HG03139 (cell line): ENCODE data around the gene PRMT7.
A peak's percentile ranks its signal among the peaks of the same experiment; 100 is the strongest.
"Not testable (repeated sequence)": the region's sequence is repeated elsewhere in the genome, so short reads cannot be mapped to it uniquely, and the experiment has no call there.

Source experiments
- ATAC-seq: cut with Tn5 transposase; IDR thresholded peaks from one replicate; pipeline ENCODE4 v1.9.1; 2021; ENCODE audit not compliant: unreplicated experiment

The PRMT7 gene

GRCh38 chr16:68283801-68284598 lies 26.8 kb upstream of the PRMT7 start:
- no peak for ATAC-seq

DNA sequence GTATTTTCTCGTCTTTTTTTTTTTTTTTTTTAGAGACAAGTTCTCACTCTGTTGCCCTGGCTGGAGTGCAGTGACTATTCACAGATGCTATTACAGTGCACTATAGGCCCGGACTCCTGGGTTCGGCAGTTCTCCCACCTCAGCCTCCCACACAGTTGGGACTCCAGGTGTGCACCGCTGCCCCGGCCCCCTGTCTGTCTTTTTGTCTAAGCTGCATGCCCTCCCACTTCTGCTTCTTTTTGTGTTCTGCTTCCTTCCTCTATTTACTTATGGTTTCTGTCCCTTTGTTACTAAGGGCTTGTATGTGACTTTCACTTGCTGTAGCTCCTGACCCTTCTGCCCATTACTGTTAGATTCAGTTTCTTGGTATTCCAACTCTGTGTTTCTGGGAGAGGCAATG lies 26.0 kb upstream of the PRMT7 start:
- peak; percentile 43 for ATAC-seq

GRCh38 chr16:68285683-68286082 lies 25.1 kb upstream of the PRMT7 start:
- ATAC-seq = no peak

DNA sequence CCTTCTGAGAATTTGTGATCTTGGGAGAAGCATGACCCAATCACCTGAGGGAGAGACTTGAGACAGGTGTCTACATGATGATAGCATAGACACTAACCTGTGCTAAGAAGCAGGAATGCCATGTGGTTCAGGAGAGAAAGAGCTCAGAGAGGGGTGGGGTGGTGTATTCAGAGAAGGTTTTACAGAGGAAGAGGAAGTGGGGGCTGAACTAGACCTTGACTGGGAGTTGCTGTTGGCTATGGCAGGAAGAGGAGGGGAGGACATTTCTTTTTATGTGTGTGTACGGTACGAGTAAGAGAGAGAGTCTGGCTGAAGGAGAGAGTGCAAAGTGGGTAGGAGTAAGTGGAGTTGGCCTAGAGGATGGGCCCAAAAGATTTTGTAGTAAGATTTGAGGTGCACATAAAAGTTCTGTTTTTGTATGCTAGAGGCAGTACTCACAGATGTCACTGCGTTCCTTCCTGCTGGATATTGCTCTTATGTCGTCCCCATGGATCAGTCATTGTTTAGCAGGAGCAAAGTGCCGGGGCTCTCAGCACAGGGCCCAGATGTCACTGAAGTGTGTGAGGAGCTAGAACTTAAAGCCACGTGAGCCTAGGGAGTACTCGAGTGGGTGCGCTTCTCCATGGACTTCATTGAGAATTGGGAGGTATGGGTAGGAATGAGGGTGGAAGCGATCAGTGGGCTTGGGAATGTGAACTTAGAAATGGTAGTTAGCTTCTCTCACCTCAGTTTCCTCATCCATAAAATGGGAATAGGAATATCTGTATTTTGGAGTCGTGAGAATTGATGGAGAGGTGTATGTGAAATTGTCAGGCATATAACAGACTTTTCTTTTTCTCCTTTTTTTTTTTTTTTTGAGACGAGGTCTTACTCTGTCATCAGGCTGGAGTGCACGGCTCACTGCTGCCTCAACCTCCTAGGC lies 24.4 kb upstream of the PRMT7 start:
- no peak for ATAC-seq

DNA sequence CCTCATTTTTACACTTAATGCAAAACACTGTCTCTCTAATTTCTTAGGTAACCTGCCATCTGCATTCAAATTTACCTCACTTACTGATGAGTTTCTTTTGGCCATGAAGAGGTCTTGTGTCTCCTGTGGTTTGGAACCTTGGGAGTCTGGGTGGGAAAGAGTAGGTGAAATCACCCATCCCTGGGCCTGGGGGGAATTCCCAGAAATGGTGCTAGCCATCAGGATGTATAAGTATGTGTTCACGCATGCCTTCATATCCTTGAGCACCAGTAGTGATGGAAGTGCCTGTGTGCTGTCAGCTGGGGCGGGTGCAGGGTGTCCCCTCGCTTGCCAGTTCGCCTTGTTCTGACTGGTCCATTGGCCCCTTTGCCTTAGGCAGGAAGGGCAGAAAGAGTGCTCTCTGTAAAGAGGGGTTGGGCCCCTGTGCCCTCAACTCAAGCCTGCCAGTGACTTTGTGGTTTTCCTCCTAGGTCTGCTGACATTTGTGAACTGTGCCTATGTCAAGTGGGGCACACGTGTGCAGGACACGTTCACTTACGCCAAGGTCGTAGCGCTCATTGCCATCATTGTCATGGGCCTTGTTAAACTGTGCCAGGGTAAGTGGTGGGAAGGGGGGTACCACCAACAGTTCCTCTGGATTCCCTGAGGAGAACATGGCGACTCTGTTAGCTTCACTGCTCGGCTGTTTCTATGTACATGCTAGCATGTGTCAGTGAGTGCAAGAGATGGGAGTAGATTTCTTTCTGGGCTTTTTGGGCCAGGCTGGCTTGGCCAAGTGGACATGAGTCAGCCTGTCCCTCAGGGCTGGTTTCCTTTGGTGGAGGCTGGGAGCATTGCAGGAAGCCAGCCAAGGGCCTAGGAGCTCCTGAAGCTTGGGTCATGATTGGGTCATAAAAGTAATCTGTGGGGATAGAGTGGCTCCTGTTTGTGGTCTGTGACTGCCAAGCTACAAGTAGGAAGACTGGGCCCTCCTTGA lies 23.3 kb upstream of the PRMT7 start:
- ATAC-seq = no peak

DNA sequence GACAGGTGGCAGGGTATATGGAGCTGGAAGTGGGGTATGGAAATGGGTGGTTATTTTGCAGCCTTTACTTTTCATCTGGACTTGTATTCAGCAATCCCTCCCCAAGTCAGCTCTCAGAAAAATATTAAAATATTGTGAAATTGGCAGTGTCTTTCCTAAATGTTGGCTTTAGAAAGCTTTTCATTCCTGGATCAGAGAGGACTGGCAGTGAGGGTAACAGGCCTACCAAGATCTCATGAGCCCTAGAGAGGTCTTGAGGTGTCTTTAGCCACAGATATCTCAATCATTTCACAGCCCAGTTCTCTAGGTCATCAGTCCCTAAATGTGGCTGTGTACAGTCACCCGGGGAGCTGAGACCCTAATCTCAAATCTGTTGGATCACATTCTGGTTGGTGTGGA lies 22.6 kb upstream of the PRMT7 start:
- ATAC-seq = no peak

- not testable (repeated sequence) for ATAC-seq
Observed at GRCh38 chr16:68288796-68289195, 22.0 kb upstream of the PRMT7 start.

GRCh38 chr16:68289202-68289601 lies 21.6 kb upstream of the PRMT7 start:
- ATAC-seq = no peak

- ATAC-seq = peak; percentile 68
Observed at GRCh38 chr16:68289621-68290329, 21.0 kb upstream of the PRMT7 start.

DNA sequence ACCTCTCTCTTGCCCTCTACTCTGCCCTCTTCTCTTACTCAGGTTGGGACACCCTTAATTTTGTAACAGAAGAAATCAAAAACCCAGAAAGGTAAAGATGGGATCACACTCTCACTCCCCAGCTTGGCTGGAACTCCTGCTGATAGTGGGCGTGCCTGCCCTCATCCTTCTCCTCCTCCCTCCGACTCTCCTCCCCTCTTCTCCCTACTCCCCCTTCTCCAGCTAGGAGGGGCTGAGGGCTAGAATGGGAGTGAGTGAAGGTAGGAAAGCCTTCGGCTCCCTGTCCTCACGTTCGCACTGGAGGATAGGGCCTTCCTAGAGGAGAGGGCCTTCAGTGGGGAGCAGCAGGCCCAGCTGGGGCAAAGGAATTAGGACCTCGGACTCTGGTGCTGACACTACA lies 20.4 kb upstream of the PRMT7 start:
- ATAC-seq = no peak

DNA sequence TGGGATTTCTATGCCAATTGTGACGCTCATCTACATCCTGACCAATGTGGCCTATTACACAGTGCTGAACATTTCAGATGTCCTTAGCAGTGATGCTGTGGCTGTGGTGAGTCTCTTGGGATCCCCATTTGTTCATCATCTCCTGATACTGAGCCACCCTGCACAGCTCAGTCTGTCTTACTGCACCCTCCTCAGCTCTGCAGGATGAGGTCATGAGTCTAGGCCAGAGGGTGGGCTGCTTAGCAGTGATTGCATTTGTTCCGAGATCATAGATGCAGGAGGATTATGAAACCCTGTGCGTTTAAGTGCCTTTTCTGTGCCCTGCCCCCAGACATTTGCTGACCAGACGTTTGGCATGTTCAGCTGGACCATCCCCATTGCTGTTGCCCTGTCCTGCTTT lies 19.6 kb upstream of the PRMT7 start:
- no peak for ATAC-seq

DNA sequence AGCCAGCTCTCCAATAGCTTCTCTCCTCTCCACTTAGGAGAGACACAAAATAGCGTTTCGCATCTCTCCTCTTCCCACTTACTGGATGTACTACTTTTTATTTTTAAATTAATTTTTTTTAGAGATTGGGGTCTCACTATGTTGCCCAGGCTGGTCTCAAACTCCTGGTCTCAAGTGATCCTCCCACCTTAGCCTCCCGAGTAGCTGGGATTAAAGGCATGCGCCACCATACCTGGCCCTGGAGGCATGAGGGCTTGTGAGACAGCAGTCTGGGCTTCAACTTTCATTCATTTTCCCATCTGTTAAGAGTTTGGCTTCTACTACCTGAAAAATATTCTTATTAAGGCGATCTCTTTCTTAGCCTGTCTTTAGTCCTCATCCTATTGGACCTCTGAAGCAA lies 18.4 kb upstream of the PRMT7 start:
- no peak for ATAC-seq

DNA sequence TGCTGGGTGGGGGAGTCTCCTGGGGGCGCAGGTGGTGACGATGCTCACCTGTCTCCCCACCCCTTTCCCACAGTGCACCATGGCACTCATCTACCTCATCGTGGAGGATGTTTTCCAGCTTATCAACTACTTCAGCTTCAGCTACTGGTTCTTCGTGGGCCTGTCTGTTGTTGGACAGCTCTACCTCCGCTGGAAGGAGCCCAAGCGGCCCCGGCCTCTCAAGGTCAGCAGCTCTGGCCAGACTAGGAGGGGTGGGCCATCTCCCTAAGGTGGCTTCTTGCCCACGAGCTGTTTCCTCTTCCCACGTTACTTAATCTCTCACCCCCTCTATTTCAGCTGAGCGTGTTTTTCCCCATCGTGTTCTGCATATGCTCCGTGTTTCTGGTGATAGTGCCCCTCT lies 14.5 kb upstream of the PRMT7 start:
- no peak for ATAC-seq

- no peak for ATAC-seq
Observed at GRCh38 chr16:68296693-68297092, 14.1 kb upstream of the PRMT7 start.

GRCh38 chr16:68297908-68298307 lies 12.9 kb upstream of the PRMT7 start:
- ATAC-seq = no peak

DNA sequence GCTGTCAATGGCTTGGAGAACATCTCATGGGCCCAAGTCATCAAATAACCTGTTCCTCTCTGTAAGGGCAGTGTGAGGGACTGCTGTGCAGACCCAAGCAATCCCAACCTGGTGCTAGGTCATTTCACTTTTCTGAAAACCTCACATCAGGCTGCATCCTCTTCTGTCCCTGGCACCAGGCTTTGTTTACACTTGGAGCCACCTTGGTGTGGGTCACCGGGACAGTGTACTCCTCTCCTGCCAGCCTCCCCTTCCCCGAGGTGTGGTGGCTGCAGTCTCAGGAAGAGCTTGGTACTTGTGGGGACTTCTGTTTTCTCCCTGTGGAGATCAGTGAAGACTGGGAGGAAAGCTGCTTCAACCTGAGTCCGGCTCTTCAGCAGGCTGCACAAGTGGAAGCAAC lies 12.5 kb upstream of the PRMT7 start:
- no peak for ATAC-seq

DNA sequence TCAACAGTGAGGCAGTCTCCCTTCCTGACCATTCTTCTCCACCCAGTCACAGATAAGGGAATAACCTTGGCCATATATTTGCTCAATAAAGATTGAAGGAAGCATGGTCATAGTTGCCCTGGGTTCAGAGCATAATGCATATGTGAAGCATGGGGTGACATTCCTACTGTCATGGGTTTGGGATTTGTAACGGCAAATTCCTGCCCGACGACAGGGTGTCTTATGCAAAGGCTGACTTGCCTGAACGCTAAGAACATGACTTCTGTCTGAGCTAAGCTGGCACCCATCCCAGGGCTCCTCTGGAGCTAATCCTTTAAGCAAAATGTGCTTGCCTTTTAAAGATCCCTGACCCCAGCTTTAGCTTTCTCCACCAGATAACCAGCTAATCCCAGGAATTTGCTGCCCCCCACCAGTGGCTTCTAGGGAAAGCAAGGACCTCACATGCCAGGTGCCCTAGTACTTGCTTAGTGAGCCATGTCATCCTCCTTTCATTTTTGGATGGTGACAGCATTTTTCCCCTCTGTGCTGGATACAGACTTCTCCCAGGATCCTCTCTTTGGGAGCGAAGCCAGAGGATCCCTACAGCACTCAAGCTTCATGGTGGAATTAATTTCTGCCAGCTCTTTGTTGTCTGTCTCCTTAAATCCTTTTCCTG lies 11.8 kb upstream of the PRMT7 start:
- ATAC-seq = no peak

DNA sequence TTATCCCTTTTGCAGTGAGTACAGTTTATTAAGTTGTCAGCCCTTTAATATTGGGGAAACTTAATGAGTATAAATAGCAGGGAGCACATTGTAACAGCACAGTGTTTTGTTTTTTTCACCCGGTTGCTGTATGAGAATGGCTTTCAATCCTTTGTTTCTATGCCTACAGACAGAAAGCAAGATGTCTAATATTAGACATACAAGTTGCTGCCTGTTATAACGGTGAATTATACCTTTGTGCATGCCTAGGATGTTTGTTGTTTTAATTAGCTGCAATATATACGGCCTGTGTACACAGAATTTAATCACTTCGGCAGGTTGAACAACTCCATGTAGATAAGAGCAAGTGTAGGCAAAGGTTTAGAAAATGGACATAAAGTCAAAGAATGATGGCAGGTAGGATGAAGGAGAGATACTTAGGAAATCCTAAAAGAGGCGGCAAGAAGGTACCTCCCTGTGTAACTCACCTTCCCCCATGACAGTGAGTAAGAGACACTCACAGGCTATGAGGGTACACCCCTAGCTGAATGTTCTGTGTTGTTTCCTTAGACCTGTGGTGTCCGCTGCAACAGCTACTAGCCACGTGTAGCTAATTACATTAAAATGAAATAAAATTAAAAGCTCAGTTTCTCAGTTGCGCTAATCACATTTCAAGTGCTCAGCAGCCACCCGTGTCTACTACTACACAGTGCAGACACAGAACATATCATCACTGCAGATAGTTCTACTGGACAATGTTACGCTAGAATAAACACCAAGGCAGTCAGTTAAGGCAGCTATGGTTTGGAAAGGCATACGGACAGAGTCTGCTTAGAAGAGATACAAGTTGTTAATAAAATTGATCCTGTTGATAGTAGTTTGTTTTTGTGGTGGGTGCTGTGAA lies 11.0 kb upstream of the PRMT7 start:
- ATAC-seq = no peak
